ENCODE results near the gene DUOX1.

DNA sequence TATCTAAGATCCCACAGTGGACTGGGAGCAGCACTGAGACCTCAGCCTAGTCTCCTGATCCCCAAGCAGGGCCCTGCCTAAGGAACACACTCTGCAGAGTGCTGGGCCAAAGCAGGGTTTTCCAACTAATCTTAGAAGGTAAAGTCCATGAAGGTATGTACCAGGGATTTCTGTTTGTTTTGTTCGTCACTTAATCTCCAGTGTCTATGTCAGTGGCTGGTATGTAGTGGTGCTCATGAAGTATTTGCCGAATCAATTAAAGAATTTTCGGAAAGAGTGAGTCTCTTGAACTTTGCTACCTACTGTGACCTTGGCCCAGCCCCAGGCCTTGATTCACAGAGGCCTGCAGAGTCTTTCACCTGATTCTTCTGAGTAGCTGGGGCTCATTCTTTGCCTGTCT lies 1.7 kb downstream of the DUOX1 start:
- TF ChIP-seq EZH2 (IDR thresholded peaks at IDR 0.05; ENCODE audit: low read depth) = no peak
- TF ChIP-seq CTCF (conservative IDR thresholded peaks at IDR 0.05) = no peak

Measured in PC-9 (cell line).